Hepatocyte (in vitro differentiated cells): Measurements from ENCODE around the gene UBE2L3. TPM values are rescaled to one million over a fixed set of nuclear protein-coding genes. Genes with fewer than 3 reads are reported as not detected.

Experiments
- DNase-seq: peaks from one replicate; pipeline ENCODE4 v3.0.0-alpha.2; 2016; ENCODE audit warnings: low spot score
- H2AFZ ChIP-seq: fragments of 200-600 bp; sonication (generic); 2 replicates; pipeline ENCODE4 v1.6.0; 2016; ENCODE audit warnings: antibody characterized with exemption, mild to moderate bottlenecking
- H3K27ac ChIP-seq: fragments of 200-600 bp; sonication (generic); 2 replicates; pipeline ENCODE4 v1.5.1; 2016; ENCODE audit warnings: mild to moderate bottlenecking
- H3K27me3 ChIP-seq: fragments of 200-600 bp; sonication (generic); 2 replicates; pipeline ENCODE4 v1.6.1; 2016
- H3K36me3 ChIP-seq: fragments of 200-600 bp; sonication (generic); replicated peaks from 2 replicates; pipeline ENCODE4 v1.5.1; 2016; ENCODE audit warnings: low read depth; ENCODE audit not compliant: insufficient read depth
- H3K4me1 ChIP-seq: fragments of 200-600 bp; sonication (generic); 2 replicates; pipeline ENCODE4 v1.5.1; 2016; ENCODE audit warnings: mild to moderate bottlenecking, moderate library complexity; ENCODE audit not compliant: insufficient read depth
- H3K4me2 ChIP-seq: fragments of 200-600 bp; sonication (generic); 2 replicates; pipeline ENCODE4 v1.6.0; 2016
- H3K4me3 ChIP-seq: fragments of 200-600 bp; sonication (generic); 2 replicates; pipeline ENCODE4 v1.5.1; 2016; ENCODE audit warnings: mild to moderate bottlenecking
- H3K79me2 ChIP-seq: fragments of 200-600 bp; sonication (generic); 2 replicates; pipeline ENCODE4 v1.6.0; 2017; ENCODE audit warnings: mild to moderate bottlenecking
- H3K9me2 ChIP-seq: fragments of 200-600 bp; sonication (generic); replicated peaks from 2 replicates; pipeline ENCODE4 v1.6.0; 2017; ENCODE audit warnings: mild to moderate bottlenecking; ENCODE audit not compliant: insufficient read depth
- H3K9me3 ChIP-seq: fragments of 200-600 bp; sonication (generic); 2 replicates; pipeline ENCODE4 v1.5.1; 2016; ENCODE audit warnings: low read depth, mild to moderate bottlenecking
- H4K20me1 ChIP-seq: fragments of 200-600 bp; sonication (generic); 2 replicates; pipeline ENCODE4 v1.6.0; 2016; ENCODE audit warnings: mild to moderate bottlenecking; ENCODE audit not compliant: insufficient read depth, poor library complexity, severe bottlenecking
- CTCF ChIP-seq: fragments of 200-600 bp; sonication (generic); IDR thresholded peaks from 2 replicates; pipeline ENCODE4 v1.5.1; 2016; ENCODE audit warnings: antibody characterized with exemption, mild to moderate bottlenecking; ENCODE audit not compliant: poor library complexity
- EZH2 ChIP-seq: fragments of 200-600 bp; sonication (generic); IDR thresholded peaks from 2 replicates; pipeline ENCODE4 v1.6.1; 2016; ENCODE audit warnings: antibody characterized with exemption, mild to moderate bottlenecking, borderline replicate concordance
- EZH2phosphoT487 ChIP-seq: fragments of 200-600 bp; sonication (generic); IDR thresholded peaks from one replicate; pipeline ENCODE4 v1.6.1; 2018; ENCODE audit warnings: antibody characterized with exemption, mild to moderate bottlenecking, low read depth, moderate library complexity; ENCODE audit not compliant: unreplicated experiment, severe bottlenecking
- WGBS: methylation state at CpG from one replicate; pipeline ENCODE4 v1.1.6; 2016; ENCODE audit warnings: low lambda C conversion rate; ENCODE audit errors: missing lambda C conversion rate; 5-methylcytosine and 5-hydroxymethylcytosine counted together
- polyA plus RNA-seq: library from polyadenylated mRNA; unstranded; fragments of >200 nt; fragmentation: Nextera tagmentation; extraction: Ambion mirVana; gene quantifications from 2 replicates; pipeline ENCODE4 v1.2.1, GENCODE V29; 2016
- total RNA-seq: library from RNA; depleted of rRNA; stranded (reverse); fragments of >200 nt; gene quantifications from 2 replicates; pipeline ENCODE4 v1.2.3, GENCODE V29; 2014

Gene UBE2L3
- total and polyA plus RNA-seq, 2 experiments from 2014 or later: 49.3 to 91.0 TPM

- Histone ChIP-seq H3K4me3 (no peak overlapping the region), H2AFZ (no peak overlapping the region), H3K4me2 (no peak overlapping the region), H3K27ac (no peak overlapping the region), H3K79me2 (peaks cover 100% of the 10 kb centered on the region), H3K9me2 (no peaks in the 10 kb centered on the region), H3K9me3 (no peaks in the 10 kb centered on the region), H3K4me1 (no peaks in the 10 kb centered on the region), H4K20me1 (peaks cover 97% of the 10 kb centered on the region), H3K27me3 (no peaks in the 10 kb centered on the region), H3K36me3 (no peaks in the 10 kb centered on the region)
- TF ChIP-seq EZH2phosphoT487: no peak
- no peak for TF ChIP-seq EZH2
- no peak for TF ChIP-seq CTCF
- DNase-seq: no peak
- 96% methylated on average over 3 of the region's 3 CpGs for WGBS
Measured at GRCh38 chr22:21598302-21598701, 30.8 kb downstream of the UBE2L3 start.

- no peak for DNase-seq
- Histone ChIP-seq H3K9me3 (no peaks in the 10 kb centered on the region), H3K4me1 (no peaks in the 10 kb centered on the region), H3K4me2 (no peak overlapping the region), H4K20me1 (peaks cover 97% of the 10 kb centered on the region), H3K27me3 (no peaks in the 10 kb centered on the region), H3K79me2 (peaks cover 100% of the 10 kb centered on the region), H3K27ac (no peak overlapping the region), H3K9me2 (no peaks in the 10 kb centered on the region), H2AFZ (no peak overlapping the region), H3K36me3 (no peaks in the 10 kb centered on the region), H3K4me3 (no peak overlapping the region)
- WGBS: 98% methylated on average over 6 of the region's 6 CpGs
- no peak for TF ChIP-seq EZH2phosphoT487
- TF ChIP-seq EZH2: no peak
- TF ChIP-seq CTCF: no peak
Measured at GRCh38 chr22:21599053-21599893, 31.8 kb downstream of the UBE2L3 start.

- peaks cover 99% of the 10 kb centered on the region for H4K20me1 ChIP-seq
- peaks cover 100% of the 10 kb centered on the region for H3K79me2 ChIP-seq
- H3K9me2 ChIP-seq: no peaks in the 10 kb centered on the region
- no peaks in the 10 kb centered on the region for H3K36me3 ChIP-seq
- H3K27me3 ChIP-seq: no peaks in the 10 kb centered on the region
- no peak overlapping the region for H3K27ac ChIP-seq
- no peaks in the 10 kb centered on the region for H3K4me1 ChIP-seq
- TF ChIP-seq EZH2phosphoT487: no peak
- no peak for TF ChIP-seq CTCF
- no peak for TF ChIP-seq EZH2
- H3K4me3 ChIP-seq: no peak overlapping the region
- no peak overlapping the region for H3K4me2 ChIP-seq
- no peak for DNase-seq
- WGBS: 96% methylated on average over 6 of the region's 6 CpGs
- no peak overlapping the region for H2AFZ ChIP-seq
- H3K9me3 ChIP-seq: no peaks in the 10 kb centered on the region
Measured at GRCh38 chr22:21602579-21602978, 35.1 kb downstream of the UBE2L3 start.
